ENCODE results near the gene TNFRSF9. TPM values are rescaled to one million over a fixed set of nuclear protein-coding genes. Genes with fewer than 3 reads are reported as not detected.

Gene TNFRSF9
- total and polyA plus RNA-seq, 9 of the 15 experiments (the other 6 are each of a cell fraction or from before 2014, with no cell fraction given) = 0.04 to 0.29 (median 0.08) TPM; not detected in 1

- TF ChIP-seq IRF9 (tag; IDR thresholded peaks at IDR 0.05) (no peak), ZBTB1 (CRISPR knock-in tag; IDR thresholded peaks at IDR 0.05; ENCODE audit: borderline replicate concordance, low read depth) (no peak), MTA2 (IDR thresholded peaks at IDR 0.05; ENCODE audit: low read depth) (no peak)
Measured at GRCh38 chr1:7912145-7912544, 28.5 kb downstream of the TNFRSF9 start (continued).

DNA sequence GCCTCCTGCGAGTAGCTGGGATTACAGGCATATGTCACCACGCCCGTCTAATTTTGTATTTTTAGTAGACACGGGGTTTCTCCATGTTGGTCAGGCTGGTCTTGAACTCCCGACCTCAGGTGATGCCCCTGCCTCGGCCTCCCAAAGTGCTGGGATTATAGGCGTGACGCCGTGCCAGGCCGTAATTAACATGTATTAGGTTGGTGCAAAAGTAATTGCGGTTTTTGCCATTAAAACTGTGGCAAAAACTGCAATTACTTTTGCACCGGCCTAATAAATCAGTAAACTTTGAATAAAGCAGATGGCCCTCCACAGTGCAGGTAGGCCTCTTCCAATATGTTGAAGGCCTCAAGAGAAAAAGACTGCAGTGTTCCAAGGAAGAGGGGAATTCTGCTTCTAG, 35.4 kb downstream of the TNFRSF9 start:
- no peak for ATAC-seq
- FAIRE-seq = no peak
- CTCF ChIA-PET (ENCODE audit: low intra/inter-chr PET ratio) = no interaction called here
- H3K4me1 ChIP-seq (replicated peaks in 1 of 2; ENCODE audit: control insufficient read depth in 2 of 2, insufficient read depth in 2 of 2, low read length in 2 of 2) = no peaks in the 10 kb centered on the region; a peak in 2 of 5 replicates
- 18% methylated on average over 12 of the region's 12 CpGs for WGBS (ENCODE audit: insufficient coverage, low coverage, missing lambda C conversion rate)
- no peaks in the 10 kb centered on the region for H3K36me3 ChIP-seq (ENCODE audit: control insufficient read depth, insufficient read depth, low read length)
- no peaks in the 10 kb centered on the region for H4K20me1 ChIP-seq (replicated peaks; ENCODE audit: control insufficient read depth, insufficient read depth, low read length)
- H3K9me1 ChIP-seq (ENCODE audit: control insufficient read depth, insufficient read depth, low read length) = no peaks in the 10 kb centered on the region
- POLR2A ChIA-PET = no interaction called here
- in situ Hi-C loops (cut with MboI) (no loop called here), intact Hi-C loops (cut with micrococcal nuclease) (no loop called here)
- BruUV-seq (replicated peaks) = no TSS peak
- H3K79me2 ChIP-seq (ENCODE audit: control insufficient read depth, insufficient read depth, low read length) = no peaks in the 10 kb centered on the region
- no peak for DNase-seq (ENCODE audit: extremely low read depth in 1 of 4, low spot score in 3 of 4)
- H3K9ac ChIP-seq (ENCODE audit: insufficient read depth in 1 of 2, low read depth in 2 of 2, low read length in 2 of 2) = no peak overlapping the region
- no peak overlapping the region for H3K4me3 ChIP-seq
- H3K4me2 ChIP-seq (ENCODE audit: insufficient read depth, low read length) = no peak overlapping the region
- H3K27me3 ChIP-seq (ENCODE audit: control insufficient read depth in 2 of 2, insufficient read depth in 2 of 2, low read length in 2 of 2) = peaks cover 3 to 7% of the 10 kb centered on the region in 2 experiments; a peak in 4 of 5 replicates
- no peaks in the 10 kb centered on the region for H3K9me3 ChIP-seq (replicated peaks; ENCODE audit: control insufficient read depth, insufficient read depth, low read depth, low read length)
- no peak overlapping the region for H3K27ac ChIP-seq (ENCODE audit: extremely low read depth, low read depth, low read length)
- H2AFZ ChIP-seq (ENCODE audit: low read depth, low read length) = no peak overlapping the region
- TF ChIP-seq ESRRA (IDR thresholded peaks at IDR 0.05; ENCODE audit: borderline replicate concordance, low read depth) = no peak
- no peak for TF ChIP-seq ZNF609 (CRISPR knock-in tag; IDR thresholded peaks at IDR 0.05; ENCODE audit: borderline replicate concordance)
- no peak for TF ChIP-seq FOXA3 (CRISPR knock-in tag; conservative IDR thresholded peaks at IDR 0.05 in 1 of 2, IDR thresholded peaks at IDR 0.05 in 1 of 2)

All from K562 (cell line).